ENCODE measurements around the gene ILDR1. TPM values are rescaled to one million over a fixed set of nuclear protein-coding genes. Genes with fewer than 3 reads are reported as not detected.

ILDR1 gene
- total and polyA plus RNA-seq, 2 of the 8 experiments (the other 6 are each of a cell fraction or from before 2014, with no cell fraction given): 1.8 TPM

GRCh38 chr3:121979734-121980449 lies 42.2 kb downstream of the ILDR1 start:
- no peak overlapping the region for H3K4me2 ChIP-seq (ENCODE audit: insufficient read depth in 1 of 2, low read depth in 2 of 2, low read length in 2 of 2)
- no peaks in the 10 kb centered on the region for H3K79me1 ChIP-seq (ENCODE audit: low read depth, low read length)
- CTCF ChIA-PET (ENCODE audit: partially characterized antibody): no interaction called here

More at GRCh38 chr3:121979734-121980449, 42.2 kb downstream of the ILDR1 start:
- POLR2A ChIA-PET (ENCODE audit: partially characterized antibody): no interaction called here
- FAIRE-seq: no peak
- no peaks in the 10 kb centered on the region for H4K20me1 ChIP-seq (replicated peaks in 1 of 2; ENCODE audit: control insufficient read depth in 1 of 2, insufficient read depth in 2 of 2, low read length in 2 of 2)
- H2BK15ac ChIP-seq (ENCODE audit: low read length): no peak overlapping the region
- no peaks in the 10 kb centered on the region for H3K23me2 ChIP-seq (ENCODE audit: low read depth, low read length)
- H4K91ac ChIP-seq (replicated peaks; ENCODE audit: insufficient read length, low read length): no peak overlapping the region
- H3K56ac ChIP-seq (replicated peaks; ENCODE audit: insufficient read length, low read depth, low read length): no peak overlapping the region
- H4K8ac ChIP-seq (ENCODE audit: extremely low read depth, insufficient read depth, low read length): no peak overlapping the region
- no peak overlapping the region for H3K9ac ChIP-seq (replicated peaks in 1 of 4; ENCODE audit: extremely low read depth in 1 of 4, low read depth in 3 of 4, low read length in 3 of 4)
- no peak overlapping the region for H2AFZ ChIP-seq (ENCODE audit: low read length)
- no peak overlapping the region for H3K4me3 ChIP-seq (ENCODE audit: extremely low read depth in 1 of 4, insufficient read depth in 2 of 4, low read depth in 3 of 4, low read length in 4 of 4)
- H2BK12ac ChIP-seq (ENCODE audit: low read depth, low read length): no peak overlapping the region
- H3K18ac ChIP-seq (ENCODE audit: extremely low read depth, low read length): no peak overlapping the region
- H3K27me3 ChIP-seq (replicated peaks in 1 of 4; ENCODE audit: control insufficient read depth in 3 of 4, extremely low read depth in 1 of 4, insufficient read depth in 3 of 4, low read length in 3 of 4): no peaks in the 10 kb centered on the region
- no peaks in the 10 kb centered on the region for H3K79me2 ChIP-seq (ENCODE audit: control insufficient read depth in 1 of 2, insufficient read depth in 2 of 2, low read length in 2 of 2)
- H2BK5ac ChIP-seq (ENCODE audit: low read depth, low read length): no peak overlapping the region
- no peak overlapping the region for H3K27ac ChIP-seq (ENCODE audit: low read depth, low read length)
- H3K4ac ChIP-seq (replicated peaks; ENCODE audit: insufficient read length, low read depth, low read length): no peak overlapping the region
- peaks cover 8 to 16% of the 10 kb centered on the region in 2 experiments for H3K9me3 ChIP-seq (ENCODE audit: insufficient read depth in 2 of 2, low read depth in 1 of 2, low read length in 1 of 2)
- TF ChIP-seq SP2 (IDR thresholded peaks at IDR 0.05; ENCODE audit: low read length) (no peak), EZH2 (IDR thresholded peaks at IDR 0.05; ENCODE audit: low read depth, low read length, severe bottlenecking) (no peak), MAX (IDR thresholded peaks at IDR 0.05) (no peak), GTF2F1 (IDR thresholded peaks at IDR 0.05; ENCODE audit: borderline replicate concordance, low read depth, low read length) (no peak), KDM1A (IDR thresholded peaks at IDR 0.05; ENCODE audit: borderline replicate concordance, low read length) (no peak), TAF7 (optimal IDR thresholded peaks at IDR 0.05; ENCODE audit: borderline replicate concordance, low read depth, low read length) (no peak), POLR2AphosphoS5 (IDR thresholded peaks at IDR 0.05; ENCODE audit: low read depth, low read length) (no peak), NRF1 (IDR thresholded peaks at IDR 0.05; ENCODE audit: low read depth, low read length) (no peak), TEAD4 (IDR thresholded peaks at IDR 0.05; ENCODE audit: low read depth, low read length) (no peak), HDAC2 (IDR thresholded peaks at IDR 0.05; ENCODE audit: borderline replicate concordance in 1 of 2, low read depth in 2 of 2, low read length in 2 of 2) (no peak)
- H3K23ac ChIP-seq (ENCODE audit: insufficient read length): no peak overlapping the region
- H3K36me3 ChIP-seq (ENCODE audit: control insufficient read depth in 2 of 4, insufficient read depth in 4 of 4, low read length in 3 of 4): no peaks in the 10 kb centered on the region
- no peaks in the 10 kb centered on the region for H3K4me1 ChIP-seq (replicated peaks in 1 of 4; ENCODE audit: control insufficient read depth in 3 of 4, insufficient read depth in 4 of 4, low read length in 3 of 4)
- no peak overlapping the region for H2BK20ac ChIP-seq (ENCODE audit: low read length)
- H2AK5ac ChIP-seq (ENCODE audit: low read depth, low read length): no peak overlapping the region
- DNase-seq (ENCODE audit: low read depth in 1 of 2, low spot score in 2 of 2): no peak
- no peak overlapping the region for H2BK120ac ChIP-seq (replicated peaks; ENCODE audit: low read depth, low read length)
- H4K5ac ChIP-seq (ENCODE audit: insufficient read length, low read depth, low read length): no peak overlapping the region
- no peak overlapping the region for H3K14ac ChIP-seq (ENCODE audit: insufficient read length)

Data from H1 (cell line).